Activated T-helper 17 cell treated with anti-CD3 and anti-CD28 coated beads, Interleukin-2, amount 50 U/mL, for 72 hours (primary cell): ENCODE measurements around the gene PSMD1. TPM values are rescaled to one million over a fixed set of nuclear protein-coding genes. Genes with fewer than 3 reads are reported as not detected.

ENCODE experiments used
- ATAC-seq: fragments of 150-1000 bp; cut with Tn5 transposase; replicated peaks from 2 replicates; pipeline ENCODE4 v1.10.0; 2021; ENCODE audit warnings: mild to moderate bottlenecking, moderate library complexity
- H3K27ac Mint-ChIP-seq: one replicate; pipeline ENCODE4 v1.8.0; 2022; ENCODE audit warnings: mixed read lengths
- H3K27me3 Mint-ChIP-seq: one replicate; pipeline ENCODE4 v1.8.0; 2022; ENCODE audit warnings: mixed read lengths
- H3K36me3 Mint-ChIP-seq: one replicate; pipeline ENCODE4 v1.8.0; 2022; ENCODE audit warnings: low read depth, mild to moderate bottlenecking, mixed read lengths
- H3K4me1 Mint-ChIP-seq: one replicate; pipeline ENCODE4 v1.8.0; 2022; ENCODE audit warnings: mixed read lengths
- H3K4me3 Mint-ChIP-seq: one replicate; pipeline ENCODE4 v1.8.0; 2022; ENCODE audit warnings: mild to moderate bottlenecking, mixed read lengths
- H3K9me3 Mint-ChIP-seq: one replicate; pipeline ENCODE4 v1.8.0; 2022; ENCODE audit warnings: mixed read lengths
- total RNA-seq, 2 donors: library from RNA; stranded (reverse); gene quantifications; one replicate each; pipeline ENCODE4 v1.2.3, GENCODE V29; 2022

PSMD1 gene
- total RNA-seq, 2 donors from 2014 or later, result 70.2 to 154 TPM

- H3K4me3 Mint-ChIP-seq, result no peak overlapping the region
- no peaks in the 10 kb centered on the region for H3K4me1 Mint-ChIP-seq
- peaks cover 9% of the 10 kb centered on the region for H3K27me3 Mint-ChIP-seq
- no peaks in the 10 kb centered on the region for H3K9me3 Mint-ChIP-seq
- H3K36me3 Mint-ChIP-seq, result no peaks in the 10 kb centered on the region
- H3K27ac Mint-ChIP-seq, result no peak overlapping the region
- ATAC-seq, result no peak
Observed at GRCh38 chr2:231028889-231029288, 27.8 kb upstream of the PSMD1 start.

GRCh38 chr2:231029563-231029962 is 27.1 kb upstream of the PSMD1 start:
- no peaks in the 10 kb centered on the region for H3K9me3 Mint-ChIP-seq
- H3K36me3 Mint-ChIP-seq, result no peaks in the 10 kb centered on the region
- no peak overlapping the region for H3K27ac Mint-ChIP-seq
- peak; percentile 39 for ATAC-seq
- H3K27me3 Mint-ChIP-seq, result peaks cover 6% of the 10 kb centered on the region
- H3K4me1 Mint-ChIP-seq, result no peaks in the 10 kb centered on the region
- H3K4me3 Mint-ChIP-seq, result no peak overlapping the region

- ATAC-seq, result no peak
- Mint-ChIP-seq H3K4me1 (no peaks in the 10 kb centered on the region), H3K27me3 (peaks cover 9% of the 10 kb centered on the region), H3K27ac (no peak overlapping the region), H3K36me3 (no peaks in the 10 kb centered on the region), H3K4me3 (no peak overlapping the region), H3K9me3 (no peaks in the 10 kb centered on the region)
Observed at GRCh38 chr2:231030725-231031124, 25.9 kb upstream of the PSMD1 start.

- Mint-ChIP-seq H3K36me3 (no peaks in the 10 kb centered on the region), H3K4me3 (no peak overlapping the region)
Observed at GRCh38 chr2:231032575-231033140, 24.0 kb upstream of the PSMD1 start.

GRCh38 chr2:231033147-231034132 is 23.2 kb upstream of the PSMD1 start:
- Mint-ChIP-seq H3K36me3 (peaks cover 3% of the 10 kb centered on the region), H3K9me3 (no peaks in the 10 kb centered on the region), H3K27me3 (peaks cover 26% of the 10 kb centered on the region), H3K4me3 (no peak overlapping the region), H3K4me1 (no peaks in the 10 kb centered on the region), H3K27ac (no peak overlapping the region)
- ATAC-seq, result no peak

More at GRCh38 chr2:231032575-231033140, 24.0 kb upstream of the PSMD1 start:
- Mint-ChIP-seq H3K27ac (no peak overlapping the region), H3K9me3 (no peaks in the 10 kb centered on the region), H3K4me1 (no peaks in the 10 kb centered on the region), H3K27me3 (peaks cover 22% of the 10 kb centered on the region)
- no peak for ATAC-seq

- no peak overlapping the region for H3K4me3 Mint-ChIP-seq
- H3K4me1 Mint-ChIP-seq, result no peaks in the 10 kb centered on the region
- peaks cover 34% of the 10 kb centered on the region for H3K27me3 Mint-ChIP-seq
- no peaks in the 10 kb centered on the region for H3K9me3 Mint-ChIP-seq
- H3K36me3 Mint-ChIP-seq, result peaks cover 6% of the 10 kb centered on the region
- no peak for ATAC-seq
- no peak overlapping the region for H3K27ac Mint-ChIP-seq
Observed at GRCh38 chr2:231034291-231034882, 22.3 kb upstream of the PSMD1 start.

GRCh38 chr2:231036131-231036530 is 20.5 kb upstream of the PSMD1 start:
- Mint-ChIP-seq H3K4me1 (no peaks in the 10 kb centered on the region), H3K4me3 (no peak overlapping the region), H3K27me3 (peaks cover 47% of the 10 kb centered on the region), H3K9me3 (no peaks in the 10 kb centered on the region), H3K36me3 (peaks cover 6% of the 10 kb centered on the region), H3K27ac (no peak overlapping the region)
- no peak for ATAC-seq

- Mint-ChIP-seq H3K4me3 (peak overlapping the region; percentile 21), H3K27me3 (peaks cover 53% of the 10 kb centered on the region), H3K4me1 (no peaks in the 10 kb centered on the region), H3K36me3 (peaks cover 6% of the 10 kb centered on the region), H3K27ac (no peak overlapping the region), H3K9me3 (no peaks in the 10 kb centered on the region)
- ATAC-seq, result no peak
Observed at GRCh38 chr2:231036578-231037106, 20.0 kb upstream of the PSMD1 start.

- Mint-ChIP-seq H3K9me3 (no peaks in the 10 kb centered on the region), H3K27ac (no peak within 1 kb of the TSS), H3K4me1 (no peaks in the 10 kb centered on the region), H3K27me3 (peaks cover 57% of the 10 kb centered on the region), H3K36me3 (peaks cover 6% of the 10 kb centered on the region), H3K4me3 (peak within 1 kb of the TSS; percentile 64)
- peak; percentile 47 for ATAC-seq
Observed at GRCh38 chr2:231037202-231037730, 19.4 kb upstream of the PSMD1 start, which contains the start of gene C2orf72. Gene C2orf72, plus strand, starts transcription at chr2:231037523. Its CDS starts 43 bp downstream, at chr2:231037566.

GRCh38 chr2:231037731-231038482 is 18.8 kb upstream of the PSMD1 start:
- Mint-ChIP-seq H3K27ac (no peak overlapping the region), H3K4me1 (no peaks in the 10 kb centered on the region), H3K4me3 (peak overlapping the region; percentile 64), H3K27me3 (peaks cover 57% of the 10 kb centered on the region), H3K9me3 (no peaks in the 10 kb centered on the region), H3K36me3 (peaks cover 6% of the 10 kb centered on the region)
- peak; percentile 53 for ATAC-seq

GRCh38 chr2:231038483-231039293 is 18.0 kb upstream of the PSMD1 start:
- Mint-ChIP-seq H3K4me1 (no peaks in the 10 kb centered on the region), H3K27me3 (peaks cover 52% of the 10 kb centered on the region), H3K9me3 (no peaks in the 10 kb centered on the region), H3K27ac (no peak overlapping the region), H3K4me3 (peak overlapping the region; percentile 64), H3K36me3 (peaks cover 6% of the 10 kb centered on the region)
- ATAC-seq, result no peak

- Mint-ChIP-seq H3K9me3 (no peaks in the 10 kb centered on the region), H3K36me3 (peaks cover 6% of the 10 kb centered on the region), H3K4me3 (no peak overlapping the region), H3K27me3 (peaks cover 52% of the 10 kb centered on the region), H3K27ac (no peak overlapping the region), H3K4me1 (no peaks in the 10 kb centered on the region)
- no peak for ATAC-seq
Observed at GRCh38 chr2:231039294-231039664, 17.4 kb upstream of the PSMD1 start.

GRCh38 chr2:231039821-231040364 is 16.8 kb upstream of the PSMD1 start:
- Mint-ChIP-seq H3K9me3 (no peaks in the 10 kb centered on the region), H3K27me3 (peaks cover 52% of the 10 kb centered on the region), H3K27ac (no peak overlapping the region), H3K36me3 (peaks cover 6% of the 10 kb centered on the region), H3K4me1 (no peaks in the 10 kb centered on the region), H3K4me3 (no peak overlapping the region)
- no peak for ATAC-seq
